BE2C (cell line): ENCODE results near the gene EIF3D.

Experiments used
- DNase-seq: peaks from one replicate; pipeline ENCODE4 v3.0.0-alpha.2; 2020
- H3K27me3 ChIP-seq: fragments of 250-450 bp; sonication (Bioruptor Pico); 2 replicates; pipeline ENCODE4 v1.5.1; 2020; ENCODE audit warnings: mild to moderate bottlenecking
- H3K36me3 ChIP-seq: fragments of 250-450 bp; sonication (Bioruptor Pico); 2 replicates; pipeline ENCODE4 v1.5.1; 2020; ENCODE audit warnings: mild to moderate bottlenecking
- H3K4me1 ChIP-seq: fragments of 250-450 bp; sonication (Bioruptor Pico); 2 replicates; pipeline ENCODE4 v1.5.1; 2020
- H3K4me3 ChIP-seq: 2 replicates; pipeline ENCODE4 v1.5.1; 2011; ENCODE audit warnings: low read depth, low read length
- H3K9me3 ChIP-seq: fragments of 250-450 bp; sonication (Bioruptor Pico); 2 replicates; pipeline ENCODE4 v1.5.1; 2020
- TF ChIP-seq, protein P1 (sequence below): IDR thresholded peaks from 2 replicates; pipeline ENCODE4 v1.5.1; 2012; ENCODE audit warnings: mild to moderate bottlenecking, low read depth, low read length

EIF3D gene

DNA sequence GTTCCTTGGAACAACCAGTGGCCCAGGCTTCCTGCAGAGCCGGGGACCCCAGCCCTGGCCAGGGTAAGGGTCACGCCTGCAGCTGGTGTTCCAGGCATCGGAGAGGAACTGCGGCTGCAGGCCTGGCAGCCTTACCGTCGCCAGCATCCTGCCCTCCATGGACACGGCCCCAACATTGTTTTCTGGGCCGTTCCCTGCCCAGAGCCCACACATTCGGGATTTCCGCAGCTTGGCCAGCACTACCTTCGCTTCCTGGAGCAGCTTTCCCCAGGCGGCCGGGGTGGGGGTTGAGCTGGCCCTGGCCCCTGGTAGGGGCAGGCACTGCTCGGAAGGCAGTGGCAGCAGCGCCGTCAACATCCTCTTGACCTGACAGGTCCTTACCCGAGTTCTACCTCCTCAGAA is 65.2 kb downstream of the EIF3D start:
- no peaks in the 10 kb centered on the region for H3K9me3 ChIP-seq
- TF ChIP-seq, protein P1, sequence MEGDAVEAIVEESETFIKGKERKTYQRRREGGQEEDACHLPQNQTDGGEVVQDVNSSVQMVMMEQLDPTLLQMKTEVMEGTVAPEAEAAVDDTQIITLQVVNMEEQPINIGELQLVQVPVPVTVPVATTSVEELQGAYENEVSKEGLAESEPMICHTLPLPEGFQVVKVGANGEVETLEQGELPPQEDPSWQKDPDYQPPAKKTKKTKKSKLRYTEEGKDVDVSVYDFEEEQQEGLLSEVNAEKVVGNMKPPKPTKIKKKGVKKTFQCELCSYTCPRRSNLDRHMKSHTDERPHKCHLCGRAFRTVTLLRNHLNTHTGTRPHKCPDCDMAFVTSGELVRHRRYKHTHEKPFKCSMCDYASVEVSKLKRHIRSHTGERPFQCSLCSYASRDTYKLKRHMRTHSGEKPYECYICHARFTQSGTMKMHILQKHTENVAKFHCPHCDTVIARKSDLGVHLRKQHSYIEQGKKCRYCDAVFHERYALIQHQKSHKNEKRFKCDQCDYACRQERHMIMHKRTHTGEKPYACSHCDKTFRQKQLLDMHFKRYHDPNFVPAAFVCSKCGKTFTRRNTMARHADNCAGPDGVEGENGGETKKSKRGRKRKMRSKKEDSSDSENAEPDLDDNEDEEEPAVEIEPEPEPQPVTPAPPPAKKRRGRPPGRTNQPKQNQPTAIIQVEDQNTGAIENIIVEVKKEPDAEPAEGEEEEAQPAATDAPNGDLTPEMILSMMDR: no peak
- no peak for DNase-seq
- H3K36me3 ChIP-seq: peaks cover 13% of the 10 kb centered on the region
- H3K27me3 ChIP-seq: no peaks in the 10 kb centered on the region
- peaks cover 12% of the 10 kb centered on the region for H3K4me1 ChIP-seq
- H3K4me3 ChIP-seq: no peak overlapping the region

DNA sequence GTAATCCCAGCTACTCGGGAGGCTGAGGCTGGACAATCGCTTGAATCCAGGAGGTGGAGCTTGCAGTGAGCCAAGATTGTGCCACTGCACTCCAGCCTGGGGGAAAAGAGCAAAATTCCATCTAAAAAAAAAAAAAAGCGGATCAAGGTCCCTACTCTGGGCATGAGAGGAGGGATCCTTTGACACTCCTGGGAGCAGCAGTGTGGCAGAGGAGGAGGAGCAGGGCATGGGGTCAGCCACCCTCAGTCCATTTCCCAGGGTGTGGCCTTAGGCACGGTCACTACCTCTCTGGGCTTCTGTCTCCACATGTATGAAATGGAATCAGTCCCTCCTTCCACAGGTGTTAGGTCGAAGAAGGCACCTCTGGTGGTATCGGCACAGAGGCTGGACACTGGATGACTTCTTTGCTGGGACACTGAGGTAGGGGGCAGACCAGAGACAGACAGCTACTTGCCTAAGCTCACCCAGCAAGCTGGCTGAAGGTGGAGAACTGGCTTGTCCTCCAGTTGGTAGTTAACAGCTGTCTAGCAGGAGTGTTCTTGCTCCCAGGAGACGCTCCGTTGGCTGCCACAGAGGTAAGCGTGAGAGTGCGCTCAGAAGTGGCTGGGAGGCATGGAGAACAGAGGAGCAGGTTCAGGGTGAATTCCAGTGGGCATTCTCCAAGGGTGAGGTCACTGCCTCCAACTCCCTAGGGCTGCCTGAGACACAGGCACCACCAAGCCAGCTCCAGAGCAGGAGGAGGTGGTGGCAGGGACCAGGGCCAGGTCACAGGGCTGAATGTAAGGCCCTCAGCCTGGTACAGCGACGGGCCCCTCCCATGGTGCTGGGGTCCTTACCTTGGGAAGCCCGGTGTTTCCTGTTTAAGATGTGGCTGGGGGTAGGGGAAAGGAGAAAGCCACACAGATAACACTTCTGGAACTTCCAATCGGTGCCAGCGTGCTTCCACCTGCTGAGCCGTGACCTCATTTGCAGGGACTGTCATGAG is 67.0 kb downstream of the EIF3D start:
- DNase-seq: peak; percentile 56
- Histone ChIP-seq H3K4me3 (no peak overlapping the region), H3K36me3 (peaks cover 13% of the 10 kb centered on the region), H3K27me3 (no peaks in the 10 kb centered on the region), H3K9me3 (no peaks in the 10 kb centered on the region), H3K4me1 (peaks cover 3% of the 10 kb centered on the region)
- TF ChIP-seq, protein P1: no peak
